CD4-positive, alpha-beta memory T cell (primary cell): ENCODE data around the gene PWP1. TPM values are rescaled to one million over a fixed set of nuclear protein-coding genes. Genes with fewer than 3 reads are reported as not detected.

ENCODE experiments used
- CTCF ChIA-PET: fragments of 350-600 bp; sonication (Branson Sonifier 250); formaldehyde crosslinking; loops from one replicate; lab custom pipeline; 2021; ENCODE audit warnings: inconsistent platforms; ENCODE audit not compliant: partially characterized antibody; lab: Charles Lee
- POLR2A ChIA-PET: fragments of 350-600 bp; sonication (Branson Sonifier 250); formaldehyde crosslinking; loops from one replicate; lab custom pipeline; 2021; ENCODE audit not compliant: partially characterized antibody; lab: Charles Lee
- DNase-seq, 5 donors: peaks; one replicate each; pipeline versions ENCODE4 v3.0.0 to v3.0.0-alpha.2; 2020 to 2022; ENCODE audit warnings: mixed read lengths in 1 of 5
- H3K27ac ChIP-seq: one replicate; pipeline ENCODE4 v1.7.0; 2013; ENCODE audit warnings: low read depth, low read length
- H3K27me3 ChIP-seq: 2 replicates; pipeline ENCODE4 v1.7.0; 2013; ENCODE audit warnings: mild to moderate bottlenecking, low read length, moderate library complexity; ENCODE audit not compliant: insufficient read depth
- H3K36me3 ChIP-seq: 2 replicates; pipeline ENCODE4 v1.7.0; 2013; ENCODE audit warnings: mild to moderate bottlenecking, low read length, moderate library complexity; ENCODE audit not compliant: insufficient read depth
- H3K4me1 ChIP-seq: 2 replicates; pipeline ENCODE4 v1.7.0; 2013; ENCODE audit warnings: mild to moderate bottlenecking, low read length, moderate library complexity; ENCODE audit not compliant: insufficient read depth
- H3K4me3 ChIP-seq, 2 donors: one replicate each; pipeline ENCODE4 v1.7.0; 2013; ENCODE audit warnings: low read length in 2 of 2, mild to moderate bottlenecking in 1 of 2
- H3K9me3 ChIP-seq, 2 donors: one replicate each; pipeline ENCODE4 v1.7.0; 2013; ENCODE audit warnings: low read length in 2 of 2, control low read depth in 1 of 2; ENCODE audit not compliant: control insufficient read depth in 1 of 2
- H3K27ac Mint-ChIP-seq, 7 donors: one replicate each; pipeline ENCODE4 v1.8.0; 2020 to 2021; ENCODE audit warnings: mixed read lengths in 7 of 7, mild to moderate bottlenecking in 6 of 7, inconsistent platforms in 3 of 7, moderate library complexity in 3 of 7
- H3K27me3 Mint-ChIP-seq, 2 donors: one replicate each; pipeline ENCODE4 v1.8.0; 2020 to 2021; ENCODE audit warnings: mixed read lengths in 2 of 2
- H3K36me3 Mint-ChIP-seq, 2 donors: one replicate each; pipeline ENCODE4 v1.8.0; 2020 to 2021; ENCODE audit warnings: mixed read lengths in 2 of 2, inconsistent platforms in 1 of 2, mild to moderate bottlenecking in 1 of 2
- H3K4me1 Mint-ChIP-seq, 4 donors: one replicate each; pipeline ENCODE4 v1.8.0; 2020 to 2021; ENCODE audit warnings: mixed read lengths in 4 of 4, mild to moderate bottlenecking in 1 of 4
- H3K4me3 Mint-ChIP-seq, 8 donors: one replicate each; pipeline ENCODE4 v1.8.0; 2020 to 2021; ENCODE audit warnings: mixed read lengths in 8 of 8, mild to moderate bottlenecking in 7 of 8, moderate library complexity in 6 of 8, inconsistent platforms in 3 of 8
- H3K9me3 Mint-ChIP-seq, 8 donors: one replicate each; pipeline ENCODE4 v1.8.0; 2020 to 2021; ENCODE audit warnings: mixed read lengths in 8 of 8, mild to moderate bottlenecking in 5 of 8, inconsistent platforms in 3 of 8, moderate library complexity in 1 of 8
- intact Hi-C: fragments of 100-400 bp; cut with micrococcal nuclease; formaldehyde crosslinking; loops from one replicate; pipeline ENCODE4 v1.15.1; 2023
- polyA plus RNA-seq, 2 donors: library from polyadenylated mRNA; unstranded; fragments of 300-500 nt; fragmentation: Illumina TruSeq; gene quantifications; one replicate each; pipeline ENCODE4 v1.2.3, GENCODE V29; 2021
- total RNA-seq, 2 experiments: library from RNA; stranded (reverse); gene quantifications; one replicate each; pipeline ENCODE4 v1.2.3, GENCODE V29; 2021

The PWP1 gene
- total and polyA plus RNA-seq, 4 experiments from 2014 or later: 24.3 to 73.1 (median 42.5) TPM

DNA sequence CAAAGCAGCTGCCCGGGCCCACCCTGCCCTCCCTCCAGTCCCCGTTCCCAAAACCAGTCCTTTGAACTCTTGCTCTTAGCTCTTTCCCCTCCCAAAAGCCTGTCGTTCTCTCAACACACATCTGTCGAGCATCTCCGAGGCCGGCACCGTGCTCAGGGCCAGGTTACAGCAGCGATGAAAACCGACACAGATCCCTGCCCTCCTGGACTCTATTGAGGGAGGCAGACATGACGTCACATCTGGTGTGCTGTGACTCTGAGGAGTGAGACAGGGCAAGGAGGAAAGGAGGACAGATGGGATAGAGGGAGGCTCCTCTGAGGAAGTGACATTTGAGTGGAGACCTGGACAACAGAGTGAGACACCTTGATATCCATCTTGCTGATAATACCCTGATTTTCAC, 34.6 kb upstream of the PWP1 start:
- Histone ChIP-seq H3K27me3 (no peaks in the 10 kb centered on the region), H3K4me3 (no peak overlapping the region), H3K4me1 (no peaks in the 10 kb centered on the region), H3K9me3 (no peaks in the 10 kb centered on the region), H3K36me3 (no peaks in the 10 kb centered on the region), H3K27ac (no peak overlapping the region)
- Mint-ChIP-seq H3K4me3 (no peak overlapping the region), H3K9me3 (no peaks in the 10 kb centered on the region), H3K4me1 (no peaks in the 10 kb centered on the region), H3K27ac (peak overlapping the region in 1 of 7 donors; percentile 82), H3K36me3 (peaks cover 8 to 38% of the 10 kb centered on the region in 2 donors), H3K27me3 (no peaks in the 10 kb centered on the region)
- CTCF ChIA-PET: interaction anchor here (0.6 kb wide), 1 partner anchor 25 kb away, joined by 3 read pairs; no protein-coding TSS in a partner anchor
- POLR2A ChIA-PET: no interaction called here
- no peak for DNase-seq
- intact Hi-C loops: no loop called here

DNA sequence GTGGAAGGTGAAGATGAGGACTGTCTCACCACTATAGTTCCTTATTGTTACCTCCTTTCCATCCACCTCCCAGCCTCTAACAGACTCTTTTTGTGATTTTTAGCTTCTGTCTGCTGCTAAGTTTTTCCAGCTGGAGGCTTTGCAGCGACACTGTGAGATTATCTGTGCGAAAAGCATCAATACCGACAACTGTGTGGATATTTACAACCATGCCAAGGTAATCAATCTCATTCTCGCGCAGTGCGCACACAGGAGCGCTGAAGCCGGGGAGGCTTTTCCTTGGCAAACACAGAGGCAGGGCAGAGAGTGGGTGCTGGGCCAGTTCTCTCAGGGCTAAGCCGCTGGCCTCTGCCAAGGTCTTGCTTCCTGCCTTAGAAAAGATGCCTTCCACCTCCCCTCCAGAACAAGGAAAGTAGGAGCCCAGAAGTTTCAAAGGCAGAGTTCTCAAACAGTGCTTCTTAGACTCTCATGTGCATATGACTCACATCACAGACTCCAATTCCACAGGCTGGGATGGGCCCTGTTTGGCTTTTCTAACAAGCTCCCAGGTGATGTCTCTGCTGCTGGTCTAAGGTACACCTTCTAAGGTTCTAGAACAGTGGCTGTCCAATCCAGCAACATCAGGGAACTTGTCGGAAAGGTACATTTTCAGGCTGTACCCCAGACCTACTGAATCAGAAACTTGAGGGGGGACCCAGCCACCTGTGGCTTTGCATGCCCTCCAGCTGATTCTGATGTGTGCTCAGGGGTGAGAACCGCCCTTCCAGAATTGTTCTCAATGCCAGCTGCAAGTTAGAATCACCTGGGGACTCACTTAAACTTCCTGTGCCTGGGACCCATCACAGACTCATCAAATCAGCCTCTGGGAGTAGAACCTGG, 33.8 kb upstream of the PWP1 start:
- H3K4me3 ChIP-seq: no peak overlapping the region
- Mint-ChIP-seq H3K9me3 (no peaks in the 10 kb centered on the region), H3K27ac (peak overlapping the region in 3 of 7 donors; percentile 7 to 82 (median 15)), H3K4me1 (no peaks in the 10 kb centered on the region), H3K27me3 (no peaks in the 10 kb centered on the region), H3K4me3 (no peak overlapping the region), H3K36me3 (peaks cover 8 to 34% of the 10 kb centered on the region in 2 donors)
- no peak overlapping the region for H3K27ac ChIP-seq
- intact Hi-C loops: no loop called here
- no peak for DNase-seq
- no peaks in the 10 kb centered on the region for H3K9me3 ChIP-seq
- H3K4me1 ChIP-seq: no peaks in the 10 kb centered on the region
- ChIA-PET CTCF (no interaction called here), POLR2A (no interaction called here)
- no peaks in the 10 kb centered on the region for H3K27me3 ChIP-seq
- no peaks in the 10 kb centered on the region for H3K36me3 ChIP-seq

DNA sequence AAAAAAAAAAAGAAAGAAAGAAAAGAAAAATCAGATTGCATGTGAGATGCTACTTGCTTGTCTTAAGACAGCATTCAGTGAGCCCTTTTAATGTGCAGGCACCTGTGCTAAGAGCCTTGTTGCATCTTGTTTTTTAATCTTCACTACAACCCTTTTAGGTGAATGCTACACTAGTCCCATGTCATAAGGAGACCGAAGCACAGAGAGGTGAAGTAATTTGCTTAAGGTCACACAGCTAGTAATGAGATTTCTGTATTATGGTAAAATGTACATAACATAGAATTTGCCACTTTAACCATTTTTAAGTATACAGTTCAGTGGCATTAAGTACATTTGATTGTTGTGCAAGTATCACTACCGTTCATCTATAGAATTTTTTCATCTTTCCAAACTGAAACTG, 32.1 kb upstream of the PWP1 start:
- Mint-ChIP-seq H3K4me1 (no peaks in the 10 kb centered on the region), H3K27ac (peak overlapping the region in 1 of 7 donors; percentile 68), H3K9me3 (no peaks in the 10 kb centered on the region), H3K27me3 (no peaks in the 10 kb centered on the region), H3K36me3 (peaks cover 15 to 43% of the 10 kb centered on the region in 2 donors), H3K4me3 (no peak overlapping the region)
- H3K9me3 ChIP-seq: no peaks in the 10 kb centered on the region
- intact Hi-C loops: no loop called here
- H3K4me1 ChIP-seq: no peaks in the 10 kb centered on the region
- DNase-seq: no peak
- no peak overlapping the region for H3K27ac ChIP-seq
- ChIA-PET CTCF (interaction anchor here (0.7 kb wide), 1 partner anchor 22 kb away, joined by 3 read pairs; no protein-coding TSS in a partner anchor), POLR2A (no interaction called here)
- no peaks in the 10 kb centered on the region for H3K36me3 ChIP-seq
- H3K27me3 ChIP-seq: no peaks in the 10 kb centered on the region
- no peak overlapping the region for H3K4me3 ChIP-seq

DNA sequence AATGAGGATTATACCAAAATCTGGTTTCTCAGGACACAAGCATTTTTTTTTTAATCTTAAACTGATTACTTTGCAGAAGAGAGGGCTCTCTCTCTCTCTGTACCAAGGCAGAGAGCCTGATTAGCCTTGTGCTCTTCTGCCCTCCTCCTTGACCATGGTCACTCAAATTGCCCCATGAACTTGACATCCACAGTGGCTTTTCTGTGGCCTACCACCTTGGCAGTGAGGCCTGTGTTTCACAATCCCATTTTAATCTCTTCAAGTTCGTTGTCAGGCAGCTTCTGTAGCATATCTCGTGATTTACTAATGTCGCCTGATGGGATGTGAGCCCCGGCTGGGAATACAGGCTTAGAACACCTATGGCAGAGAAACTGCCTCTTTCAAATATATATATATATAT, 30.7 kb upstream of the PWP1 start:
- Mint-ChIP-seq H3K4me1 (no peaks in the 10 kb centered on the region), H3K36me3 (peaks cover 22 to 50% of the 10 kb centered on the region in 2 donors), H3K9me3 (no peaks in the 10 kb centered on the region), H3K27ac (peak overlapping the region in 1 of 7 donors; percentile 35), H3K27me3 (no peaks in the 10 kb centered on the region), H3K4me3 (no peak overlapping the region)
- Histone ChIP-seq H3K4me1 (no peaks in the 10 kb centered on the region), H3K9me3 (no peaks in the 10 kb centered on the region), H3K27me3 (no peaks in the 10 kb centered on the region), H3K4me3 (no peak overlapping the region), H3K27ac (no peak overlapping the region), H3K36me3 (peaks cover 4% of the 10 kb centered on the region)
- no peak for DNase-seq
- intact Hi-C loops: no loop called here
- POLR2A ChIA-PET: no interaction called here
- CTCF ChIA-PET: interaction anchor here (1.3 to 2.3 kb wide), 2 partner anchors 18 to 21 kb away, joined by 3 to 10 read pairs; no protein-coding TSS in a partner anchor

DNA sequence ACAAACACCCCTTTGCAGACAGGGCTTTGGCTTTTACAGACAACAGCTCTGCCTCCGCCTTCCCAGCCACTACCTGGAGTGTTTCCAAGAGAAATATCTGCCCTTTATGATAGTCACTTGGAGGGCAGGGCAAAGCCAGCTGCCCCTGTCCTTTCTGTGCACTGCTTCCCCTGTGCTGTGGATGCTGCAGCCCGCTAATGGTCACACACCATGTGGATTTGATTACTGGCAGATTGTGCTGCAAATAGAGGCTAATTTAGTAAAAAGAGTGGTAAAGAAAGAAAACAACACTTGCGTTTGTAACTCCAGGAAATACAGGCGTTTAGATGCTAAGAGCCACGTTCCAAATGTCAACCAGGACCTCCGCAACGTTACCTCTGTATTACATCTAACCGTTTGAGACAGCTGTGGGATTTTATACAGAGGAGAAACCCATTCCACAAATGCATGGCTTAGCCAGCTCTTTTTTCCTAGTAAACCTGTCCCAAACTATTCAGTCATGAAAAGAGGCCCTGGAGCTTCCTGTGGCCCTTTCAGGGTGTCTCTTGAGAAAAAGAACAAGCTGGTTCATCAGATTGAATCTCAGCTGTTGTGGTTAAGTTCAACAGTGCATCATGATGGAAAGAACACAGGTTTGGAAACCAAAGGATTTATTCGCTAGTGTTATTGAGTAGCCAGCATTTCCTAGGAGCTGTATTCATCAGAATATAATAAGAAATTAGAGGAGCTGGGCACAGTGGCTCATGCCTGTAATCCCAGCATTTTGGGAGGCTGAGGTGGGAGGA, 30.1 kb upstream of the PWP1 start:
- CTCF ChIA-PET: interaction anchor here (0.7 to 2.3 kb wide), 4 partner anchors 13 to 20 kb away, joined by 3 to 10 read pairs (median 3); no protein-coding TSS in a partner anchor
- POLR2A ChIA-PET: interaction anchor here (0.7 kb wide), 1 partner anchor 8 kb away, joined by 3 read pairs; no protein-coding TSS in a partner anchor
- no peaks in the 10 kb centered on the region for H3K4me1 Mint-ChIP-seq
- intact Hi-C loops: no loop called here
- DNase-seq: no peak
- Histone ChIP-seq H3K27ac (no peak overlapping the region), H3K36me3 (peaks cover 4% of the 10 kb centered on the region), H3K4me3 (no peak overlapping the region), H3K9me3 (no peaks in the 10 kb centered on the region), H3K4me1 (no peaks in the 10 kb centered on the region), H3K27me3 (no peaks in the 10 kb centered on the region)
- no peaks in the 10 kb centered on the region for H3K27me3 Mint-ChIP-seq
- H3K4me3 Mint-ChIP-seq: no peak overlapping the region
- H3K36me3 Mint-ChIP-seq: peaks cover 23 to 48% of the 10 kb centered on the region in 2 donors
- no peak overlapping the region for H3K27ac Mint-ChIP-seq
- H3K9me3 Mint-ChIP-seq: no peaks in the 10 kb centered on the region

DNA sequence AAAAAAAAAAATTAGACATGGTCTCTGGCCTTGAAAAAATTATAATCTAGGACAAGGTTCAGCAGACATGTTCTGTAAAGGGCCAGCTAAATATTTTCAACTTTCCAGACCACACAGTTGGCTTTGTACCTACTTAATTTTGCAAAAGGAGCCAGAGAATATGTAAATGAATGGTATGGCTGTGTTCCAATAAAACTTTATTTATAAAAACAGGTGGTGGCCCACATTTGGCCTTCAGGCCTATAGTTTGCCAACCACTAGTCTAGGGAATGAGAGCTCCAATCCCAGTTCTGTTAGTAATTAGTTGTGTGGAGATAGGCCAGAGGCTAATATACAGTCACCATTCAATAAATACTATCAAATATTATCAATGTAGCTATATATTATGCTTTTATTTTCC, 29.3 kb upstream of the PWP1 start:
- intact Hi-C loops: no loop called here
- no peaks in the 10 kb centered on the region for H3K4me1 ChIP-seq
- no peaks in the 10 kb centered on the region for H3K27me3 ChIP-seq
- H3K4me3 ChIP-seq: no peak overlapping the region
- Mint-ChIP-seq H3K27ac (no peak overlapping the region), H3K4me3 (no peak overlapping the region), H3K4me1 (no peaks in the 10 kb centered on the region), H3K27me3 (no peaks in the 10 kb centered on the region), H3K9me3 (no peaks in the 10 kb centered on the region), H3K36me3 (peaks cover 28 to 53% of the 10 kb centered on the region in 2 donors)
- ChIA-PET CTCF (interaction anchor here (0.7 to 2.3 kb wide), 3 partner anchors 12 to 20 kb away, joined by 3 to 10 read pairs (median 3); no protein-coding TSS in a partner anchor), POLR2A (interaction anchor here (0.7 kb wide), 1 partner anchor 9 kb away, joined by 3 read pairs; no protein-coding TSS in a partner anchor)
- no peak for DNase-seq
- H3K36me3 ChIP-seq: peaks cover 4% of the 10 kb centered on the region
- no peak overlapping the region for H3K27ac ChIP-seq
- no peaks in the 10 kb centered on the region for H3K9me3 ChIP-seq

DNA sequence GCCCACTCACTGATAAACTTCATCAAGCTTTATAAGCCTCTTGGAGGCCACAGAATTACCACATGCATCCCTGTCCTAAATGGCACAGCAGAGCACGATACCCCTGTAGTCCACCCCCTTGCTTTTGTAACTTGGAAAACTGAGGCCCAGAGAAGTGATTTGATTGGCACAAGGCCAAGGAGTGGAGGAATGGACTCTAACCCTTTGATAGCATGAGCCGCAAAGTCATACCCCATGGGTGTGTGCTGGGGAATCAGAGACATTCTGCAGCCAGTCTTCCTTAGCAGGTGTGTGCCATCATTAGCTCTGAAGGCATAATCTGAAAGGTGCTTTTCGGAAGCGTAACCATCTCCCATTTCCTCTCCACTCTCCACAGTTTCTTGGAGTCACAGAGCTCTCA, 28.5 kb upstream of the PWP1 start:
- Mint-ChIP-seq H3K4me1 (peaks cover 0 to 1% (median under 1%) of the 10 kb centered on the region in 4 donors), H3K36me3 (peaks cover 28 to 46% of the 10 kb centered on the region in 2 donors), H3K27ac (peak overlapping the region in 1 of 7 donors; percentile 12), H3K4me3 (no peak overlapping the region), H3K27me3 (no peaks in the 10 kb centered on the region), H3K9me3 (no peaks in the 10 kb centered on the region)
- no peak for DNase-seq
- Histone ChIP-seq H3K27me3 (no peaks in the 10 kb centered on the region), H3K4me3 (no peak overlapping the region), H3K4me1 (no peaks in the 10 kb centered on the region), H3K27ac (no peak overlapping the region), H3K36me3 (peaks cover 4% of the 10 kb centered on the region), H3K9me3 (no peaks in the 10 kb centered on the region)
- POLR2A ChIA-PET: no interaction called here
- CTCF ChIA-PET: interaction anchor here (1.0 to 2.3 kb wide), 4 partner anchors 14 to 19 kb away, joined by 3 to 10 read pairs (median 4); no protein-coding TSS in a partner anchor
- intact Hi-C loops: no loop called here
